Cardiac muscle cell (in vitro differentiated cells and primary cell): ENCODE results near the gene TOP2B. TPM values are rescaled to one million over a fixed set of nuclear protein-coding genes. Genes with fewer than 3 reads are reported as not detected.
A peak's percentile ranks its signal among the peaks of the same experiment; 100 is the strongest.

ENCODE experiments used
- DNase-seq, 2 donors: peaks; one replicate each; pipeline versions ENCODE4 v3.0.0 to v3.0.0-alpha.2; 2010 to 2017; ENCODE audit warnings: low read depth in 1 of 2, low spot score in 1 of 2
- H3K27ac ChIP-seq: fragments of 200-600 bp; sonication (generic); 2 replicates; pipeline ENCODE4 v1.5.1; 2016
- H3K27me3 ChIP-seq: fragments of 200-600 bp; sonication (generic); 2 replicates; pipeline ENCODE4 v1.6.0; 2016; ENCODE audit warnings: control low read depth
- H3K36me3 ChIP-seq: fragments of 200-600 bp; sonication (generic); 2 replicates; pipeline ENCODE4 v1.5.1; 2016; ENCODE audit warnings: control low read depth
- H3K4me1 ChIP-seq: fragments of 200-600 bp; sonication (generic); 2 replicates; pipeline ENCODE4 v1.8.1; 2017; ENCODE audit warnings: low read depth, mild to moderate bottlenecking, mixed run types
- H3K4me3 ChIP-seq: fragments of 200-600 bp; sonication (generic); 2 replicates; pipeline ENCODE4 v1.5.1; 2016; ENCODE audit warnings: mild to moderate bottlenecking
- H3K9me3 ChIP-seq: fragments of 200-600 bp; sonication (generic); 2 replicates; pipeline ENCODE4 v1.5.1; 2017; ENCODE audit warnings: low read depth, mild to moderate bottlenecking, control low read depth
- CTCF ChIP-seq: IDR thresholded peaks from 2 replicates; pipeline ENCODE4 v1.5.1; 2012; ENCODE audit warnings: low read depth, mild to moderate bottlenecking, low read length
- polyA plus RNA-seq: library from polyadenylated mRNA; unstranded; fragments of >200 nt; fragmentation: Nextera tagmentation; extraction: Ambion mirVana; gene quantifications from 2 replicates; pipeline ENCODE4 v1.2.1, GENCODE V29; 2016
- total RNA-seq: library from RNA; depleted of rRNA; stranded (reverse); fragments of >200 nt; gene quantifications from 2 replicates; pipeline ENCODE4 v1.2.3, GENCODE V29; 2016

The TOP2B gene
- total and polyA plus RNA-seq, 2 experiments from 2014 or later, result 108 to 119 TPM

- H3K4me1 ChIP-seq, result no peaks in the 10 kb centered on the region
- H3K27ac ChIP-seq, result no peak overlapping the region
- H3K4me3 ChIP-seq, result no peak overlapping the region
- DNase-seq, result no peak
- no peaks in the 10 kb centered on the region for H3K27me3 ChIP-seq
- H3K9me3 ChIP-seq, result no peaks in the 10 kb centered on the region
- TF ChIP-seq CTCF, result no peak
- peaks cover 59% of the 10 kb centered on the region for H3K36me3 ChIP-seq
Observed at GRCh38 chr3:25618028-25618427, 46.7 kb downstream of the TOP2B start.

DNA sequence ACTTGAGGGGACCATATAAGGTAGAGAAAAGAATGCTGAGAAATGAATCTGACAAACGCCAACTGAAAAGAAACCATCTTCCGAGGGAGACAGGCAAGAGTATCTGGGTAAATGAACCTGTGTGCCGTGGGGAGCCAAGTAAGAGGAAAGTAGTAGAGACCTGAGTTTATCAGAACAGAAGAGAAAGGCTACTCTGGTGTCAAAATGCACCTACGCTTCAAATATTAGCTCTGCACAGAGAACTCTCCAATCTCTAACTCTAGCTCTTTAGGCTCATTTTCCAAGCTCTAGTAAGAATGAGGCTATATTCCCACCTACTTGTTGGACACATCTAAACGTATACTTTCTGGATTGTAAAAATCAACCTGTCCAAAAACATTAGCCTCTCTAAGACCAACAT lies 53.5 kb downstream of the TOP2B start:
- peaks cover 88% of the 10 kb centered on the region for H3K36me3 ChIP-seq
- no peaks in the 10 kb centered on the region for H3K4me1 ChIP-seq
- no peak for TF ChIP-seq CTCF
- H3K27me3 ChIP-seq, result no peaks in the 10 kb centered on the region
- H3K4me3 ChIP-seq, result no peak overlapping the region
- H3K27ac ChIP-seq, result no peak overlapping the region
- no peak for DNase-seq
- H3K9me3 ChIP-seq, result no peaks in the 10 kb centered on the region

GRCh38 chr3:25610779-25611178 lies 53.9 kb downstream of the TOP2B start:
- DNase-seq, result no peak
- H3K9me3 ChIP-seq, result no peaks in the 10 kb centered on the region
- peaks cover 90% of the 10 kb centered on the region for H3K36me3 ChIP-seq

GRCh38 chr3:25610167-25610566 lies 54.5 kb downstream of the TOP2B start:
- Histone ChIP-seq H3K4me3 (no peak overlapping the region), H3K36me3 (peaks cover 90% of the 10 kb centered on the region), H3K9me3 (no peaks in the 10 kb centered on the region), H3K4me1 (no peaks in the 10 kb centered on the region), H3K27me3 (no peaks in the 10 kb centered on the region), H3K27ac (no peak overlapping the region)
- TF ChIP-seq CTCF, result no peak
- DNase-seq, result no peak

More at GRCh38 chr3:25610779-25611178, 53.9 kb downstream of the TOP2B start:
- no peaks in the 10 kb centered on the region for H3K4me1 ChIP-seq
- no peak for TF ChIP-seq CTCF
- H3K27me3 ChIP-seq, result no peaks in the 10 kb centered on the region
- no peak overlapping the region for H3K27ac ChIP-seq
- H3K4me3 ChIP-seq, result no peak overlapping the region

DNA sequence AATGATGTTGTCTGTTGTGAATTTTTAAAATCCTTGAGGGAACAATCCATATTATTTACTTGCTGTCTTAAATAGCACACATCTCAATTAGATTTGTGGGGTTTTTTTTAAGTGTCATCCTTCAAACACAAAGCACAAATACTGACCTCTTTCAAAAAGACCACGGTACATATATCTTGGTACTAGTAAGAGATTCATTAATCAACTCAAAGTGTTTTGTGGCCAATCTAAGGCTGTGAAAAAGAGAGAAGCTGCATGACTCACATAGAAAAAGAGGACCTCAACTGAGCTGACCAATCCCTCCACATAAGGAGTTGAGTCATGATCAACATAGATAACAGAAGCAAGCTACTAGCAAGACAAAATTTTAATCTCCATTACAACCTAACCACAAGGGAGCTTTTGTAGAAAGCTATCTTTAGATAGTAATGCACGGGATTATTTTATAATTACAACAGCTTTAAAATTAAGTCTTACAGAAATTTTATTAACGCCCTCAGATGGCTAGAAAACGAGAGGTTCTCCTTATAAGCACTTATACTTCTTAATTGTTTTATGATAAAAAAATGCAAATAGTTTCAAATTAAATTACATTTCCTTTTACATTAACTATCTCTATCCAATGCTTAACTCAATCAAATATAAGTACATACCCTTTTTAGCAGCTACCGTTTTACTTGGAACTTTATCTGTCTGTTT lies 60.5 kb downstream of the TOP2B start:
- Histone ChIP-seq H3K36me3 (peaks cover 49% of the 10 kb centered on the region), H3K4me3 (no peak overlapping the region), H3K27ac (peak overlapping the region; percentile 76), H3K27me3 (no peaks in the 10 kb centered on the region), H3K9me3 (no peaks in the 10 kb centered on the region), H3K4me1 (peaks cover 15% of the 10 kb centered on the region)
- DNase-seq, result peak in 1 of 2 donors; percentile 88
- no peak for TF ChIP-seq CTCF
